ENCODE data around the gene MYO1B. TPM values are rescaled to one million over a fixed set of nuclear protein-coding genes. Genes with fewer than 3 reads are reported as not detected.

Gene MYO1B
- total and polyA plus RNA-seq, 2 experiments from 2014 or later, result 26.4 to 70.6 TPM

DNA sequence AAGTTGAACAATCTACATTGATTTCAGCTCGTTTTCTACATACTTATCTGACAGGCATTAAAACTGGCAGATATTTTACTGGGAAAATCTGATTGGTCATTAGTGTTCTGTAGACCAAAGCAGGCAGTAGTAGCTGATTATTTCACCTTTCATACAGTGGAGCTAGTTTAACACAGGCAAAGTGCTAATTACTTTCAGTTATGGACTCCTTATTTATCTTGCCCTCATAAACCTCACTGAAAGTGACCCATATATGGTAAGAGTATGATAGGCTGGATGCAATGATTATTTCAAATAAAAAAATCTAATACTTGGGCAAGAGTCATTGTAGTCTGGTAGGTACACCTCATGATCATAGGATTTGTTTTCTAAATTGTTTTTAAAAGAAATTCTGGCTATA, 129.7 kb downstream of the MYO1B start:
- Histone ChIP-seq H3K27ac (ENCODE audit: low read depth) (no peak overlapping the region), H4K20me1 (replicated peaks; ENCODE audit: insufficient read depth) (no peaks in the 10 kb centered on the region), H3K4me1 (ENCODE audit: insufficient read depth) (no peaks in the 10 kb centered on the region), H3K27me3 (ENCODE audit: insufficient read depth) (no peaks in the 10 kb centered on the region), H3K4me3 (no peak overlapping the region), H3K9me2 (ENCODE audit: insufficient read depth) (no peaks in the 10 kb centered on the region), H3F3A (replicated peaks; ENCODE audit: low read depth) (no peaks in the 10 kb centered on the region), H3K4me2 (no peak overlapping the region), H3K36me3 (ENCODE audit: insufficient read depth) (no peaks in the 10 kb centered on the region), H2AFZ (no peak overlapping the region), H3K79me2 (replicated peaks; ENCODE audit: insufficient read depth) (no peaks in the 10 kb centered on the region)
- ATAC-seq (no peak), DNase-seq (ENCODE audit: low spot score) (no peak)
- TF ChIP-seq CREB1 (CRISPR knock-in tag; IDR thresholded peaks at IDR 0.05; ENCODE audit: low read depth) (no peak), EZH2phosphoT487 (IDR thresholded peaks at IDR 0.05; ENCODE audit: unreplicated experiment) (no peak), EZH2 (IDR thresholded peaks at IDR 0.05; ENCODE audit: low read depth, unreplicated experiment) (no peak), ZNF114 (CRISPR knock-in tag; IDR thresholded peaks at IDR 0.05) (no peak), STAT1 (IDR thresholded peaks at IDR 0.05; ENCODE audit: unreplicated experiment) (no peak), ZNF331 (CRISPR knock-in tag; IDR thresholded peaks at IDR 0.05; ENCODE audit: low read depth) (no peak), JUNB (IDR thresholded peaks at IDR 0.05; ENCODE audit: unreplicated experiment) (no peak)
- TF ChIP-seq, protein P1, sequence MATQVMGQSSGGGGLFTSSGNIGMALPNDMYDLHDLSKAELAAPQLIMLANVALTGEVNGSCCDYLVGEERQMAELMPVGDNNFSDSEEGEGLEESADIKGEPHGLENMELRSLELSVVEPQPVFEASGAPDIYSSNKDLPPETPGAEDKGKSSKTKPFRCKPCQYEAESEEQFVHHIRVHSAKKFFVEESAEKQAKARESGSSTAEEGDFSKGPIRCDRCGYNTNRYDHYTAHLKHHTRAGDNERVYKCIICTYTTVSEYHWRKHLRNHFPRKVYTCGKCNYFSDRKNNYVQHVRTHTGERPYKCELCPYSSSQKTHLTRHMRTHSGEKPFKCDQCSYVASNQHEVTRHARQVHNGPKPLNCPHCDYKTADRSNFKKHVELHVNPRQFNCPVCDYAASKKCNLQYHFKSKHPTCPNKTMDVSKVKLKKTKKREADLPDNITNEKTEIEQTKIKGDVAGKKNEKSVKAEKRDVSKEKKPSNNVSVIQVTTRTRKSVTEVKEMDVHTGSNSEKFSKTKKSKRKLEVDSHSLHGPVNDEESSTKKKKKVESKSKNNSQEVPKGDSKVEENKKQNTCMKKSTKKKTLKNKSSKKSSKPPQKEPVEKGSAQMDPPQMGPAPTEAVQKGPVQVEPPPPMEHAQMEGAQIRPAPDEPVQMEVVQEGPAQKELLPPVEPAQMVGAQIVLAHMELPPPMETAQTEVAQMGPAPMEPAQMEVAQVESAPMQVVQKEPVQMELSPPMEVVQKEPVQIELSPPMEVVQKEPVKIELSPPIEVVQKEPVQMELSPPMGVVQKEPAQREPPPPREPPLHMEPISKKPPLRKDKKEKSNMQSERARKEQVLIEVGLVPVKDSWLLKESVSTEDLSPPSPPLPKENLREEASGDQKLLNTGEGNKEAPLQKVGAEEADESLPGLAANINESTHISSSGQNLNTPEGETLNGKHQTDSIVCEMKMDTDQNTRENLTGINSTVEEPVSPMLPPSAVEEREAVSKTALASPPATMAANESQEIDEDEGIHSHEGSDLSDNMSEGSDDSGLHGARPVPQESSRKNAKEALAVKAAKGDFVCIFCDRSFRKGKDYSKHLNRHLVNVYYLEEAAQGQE (IDR thresholded peaks at IDR 0.05; ENCODE audit: unreplicated experiment), result no peak
- TF ChIP-seq, protein P2, sequence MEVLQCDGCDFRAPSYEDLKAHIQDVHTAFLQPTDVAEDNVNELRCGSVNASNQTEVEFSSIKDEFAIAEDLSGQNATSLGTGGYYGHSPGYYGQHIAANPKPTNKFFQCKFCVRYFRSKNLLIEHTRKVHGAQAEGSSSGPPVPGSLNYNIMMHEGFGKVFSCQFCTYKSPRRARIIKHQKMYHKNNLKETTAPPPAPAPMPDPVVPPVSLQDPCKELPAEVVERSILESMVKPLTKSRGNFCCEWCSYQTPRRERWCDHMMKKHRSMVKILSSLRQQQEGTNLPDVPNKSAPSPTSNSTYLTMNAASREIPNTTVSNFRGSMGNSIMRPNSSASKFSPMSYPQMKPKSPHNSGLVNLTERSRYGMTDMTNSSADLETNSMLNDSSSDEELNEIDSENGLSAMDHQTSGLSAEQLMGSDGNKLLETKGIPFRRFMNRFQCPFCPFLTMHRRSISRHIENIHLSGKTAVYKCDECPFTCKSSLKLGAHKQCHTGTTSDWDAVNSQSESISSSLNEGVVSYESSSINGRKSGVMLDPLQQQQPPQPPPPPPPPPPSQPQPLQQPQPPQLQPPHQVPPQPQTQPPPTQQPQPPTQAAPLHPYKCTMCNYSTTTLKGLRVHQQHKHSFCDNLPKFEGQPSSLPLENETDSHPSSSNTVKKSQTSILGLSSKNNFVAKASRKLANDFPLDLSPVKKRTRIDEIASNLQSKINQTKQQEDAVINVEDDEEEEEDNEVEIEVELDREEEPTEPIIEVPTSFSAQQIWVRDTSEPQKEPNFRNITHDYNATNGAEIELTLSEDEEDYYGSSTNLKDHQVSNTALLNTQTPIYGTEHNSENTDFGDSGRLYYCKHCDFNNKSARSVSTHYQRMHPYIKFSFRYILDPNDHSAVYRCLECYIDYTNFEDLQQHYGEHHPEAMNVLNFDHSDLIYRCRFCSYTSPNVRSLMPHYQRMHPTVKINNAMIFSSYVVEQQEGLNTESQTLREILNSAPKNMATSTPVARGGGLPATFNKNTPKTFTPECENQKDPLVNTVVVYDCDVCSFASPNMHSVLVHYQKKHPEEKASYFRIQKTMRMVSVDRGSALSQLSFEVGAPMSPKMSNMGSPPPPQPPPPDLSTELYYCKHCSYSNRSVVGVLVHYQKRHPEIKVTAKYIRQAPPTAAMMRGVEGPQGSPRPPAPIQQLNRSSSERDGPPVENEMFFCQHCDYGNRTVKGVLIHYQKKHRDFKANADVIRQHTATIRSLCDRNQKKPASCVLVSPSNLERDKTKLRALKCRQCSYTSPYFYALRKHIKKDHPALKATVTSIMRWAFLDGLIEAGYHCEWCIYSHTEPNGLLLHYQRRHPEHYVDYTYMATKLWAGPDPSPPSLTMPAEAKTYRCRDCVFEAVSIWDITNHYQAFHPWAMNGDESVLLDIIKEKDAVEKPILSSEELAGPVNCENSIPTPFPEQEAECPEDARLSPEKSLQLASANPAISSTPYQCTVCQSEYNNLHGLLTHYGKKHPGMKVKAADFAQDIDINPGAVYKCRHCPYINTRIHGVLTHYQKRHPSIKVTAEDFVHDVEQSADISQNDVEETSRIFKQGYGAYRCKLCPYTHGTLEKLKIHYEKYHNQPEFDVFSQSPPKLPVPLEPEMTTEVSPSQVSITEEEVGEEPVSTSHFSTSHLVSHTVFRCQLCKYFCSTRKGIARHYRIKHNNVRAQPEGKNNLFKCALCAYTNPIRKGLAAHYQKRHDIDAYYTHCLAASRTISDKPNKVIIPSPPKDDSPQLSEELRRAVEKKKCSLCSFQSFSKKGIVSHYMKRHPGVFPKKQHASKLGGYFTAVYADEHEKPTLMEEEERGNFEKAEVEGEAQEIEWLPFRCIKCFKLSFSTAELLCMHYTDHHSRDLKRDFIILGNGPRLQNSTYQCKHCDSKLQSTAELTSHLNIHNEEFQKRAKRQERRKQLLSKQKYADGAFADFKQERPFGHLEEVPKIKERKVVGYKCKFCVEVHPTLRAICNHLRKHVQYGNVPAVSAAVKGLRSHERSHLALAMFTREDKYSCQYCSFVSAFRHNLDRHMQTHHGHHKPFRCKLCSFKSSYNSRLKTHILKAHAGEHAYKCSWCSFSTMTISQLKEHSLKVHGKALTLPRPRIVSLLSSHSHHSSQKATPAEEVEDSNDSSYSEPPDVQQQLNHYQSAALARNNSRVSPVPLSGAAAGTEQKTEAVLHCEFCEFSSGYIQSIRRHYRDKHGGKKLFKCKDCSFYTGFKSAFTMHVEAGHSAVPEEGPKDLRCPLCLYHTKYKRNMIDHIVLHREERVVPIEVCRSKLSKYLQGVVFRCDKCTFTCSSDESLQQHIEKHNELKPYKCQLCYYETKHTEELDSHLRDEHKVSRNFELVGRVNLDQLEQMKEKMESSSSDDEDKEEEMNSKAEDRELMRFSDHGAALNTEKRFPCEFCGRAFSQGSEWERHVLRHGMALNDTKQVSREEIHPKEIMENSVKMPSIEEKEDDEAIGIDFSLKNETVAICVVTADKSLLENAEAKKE (CRISPR knock-in tag; IDR thresholded peaks at IDR 0.05), result no peak
- H3K9me3 Mint-ChIP-seq, result no peaks in the 10 kb centered on the region
- no peaks in the 10 kb centered on the region for H3K27me3 Mint-ChIP-seq (ENCODE audit: insufficient read depth, low read depth, poor library complexity)
- peaks cover 8% of the 10 kb centered on the region; the same call in 2 of the 3 replicates for H3K4me1 Mint-ChIP-seq
- no peak overlapping the region for H3K4me3 Mint-ChIP-seq
- peaks cover 13% of the 10 kb centered on the region; the same call in 2 of the 3 replicates for H3K36me3 Mint-ChIP-seq (ENCODE audit: low read depth)
- H3K27ac Mint-ChIP-seq, result no peak overlapping the region
